Parathyroid adenoma (tissue), 2 donors: ENCODE results near the gene LCORL.
A peak's percentile ranks its signal among the peaks of the same experiment; 100 is the strongest.

ENCODE experiments used
- H2AFZ ChIP-seq: fragments of 300-600 bp; sonication (generic); one replicate; pipeline ENCODE4 v1.7.0; 2017; ENCODE audit warnings: antibody characterized with exemption, mild to moderate bottlenecking
- H3K27ac ChIP-seq: fragments of 300-600 bp; sonication (generic); one replicate; pipeline ENCODE4 v1.7.0; 2017
- H3K27me3 ChIP-seq: fragments of 300-600 bp; sonication (generic); one replicate; pipeline ENCODE4 v1.7.0; 2017; ENCODE audit warnings: low read length; ENCODE audit not compliant: control insufficient read depth, insufficient read depth
- H3K36me3 ChIP-seq: fragments of 300-600 bp; sonication (generic); one replicate; pipeline ENCODE4 v1.7.0; 2017; ENCODE audit warnings: low read length; ENCODE audit not compliant: control insufficient read depth, insufficient read depth
- H3K4me1 ChIP-seq: fragments of 300-600 bp; sonication (generic); one replicate; pipeline ENCODE4 v1.7.0; 2017; ENCODE audit warnings: control low read depth
- H3K4me2 ChIP-seq: fragments of 300-600 bp; sonication (generic); one replicate; pipeline ENCODE4 v1.7.0; 2017; ENCODE audit warnings: low read length
- H3K4me3 ChIP-seq: fragments of 300-600 bp; sonication (generic); one replicate; pipeline ENCODE4 v1.7.0; 2017; ENCODE audit warnings: low read depth, low read length
- H3K79me2 ChIP-seq: fragments of 300-600 bp; sonication (generic); one replicate; pipeline ENCODE4 v1.7.0; 2017; ENCODE audit warnings: control low read depth
- H3K9ac ChIP-seq: fragments of 300-600 bp; sonication (generic); one replicate; pipeline ENCODE4 v1.7.0; 2017; ENCODE audit warnings: mild to moderate bottlenecking
- H3K9me3 ChIP-seq: fragments of 300-600 bp; sonication (generic); one replicate; pipeline ENCODE4 v1.7.0; 2017; ENCODE audit warnings: low read length; ENCODE audit not compliant: control insufficient read depth
- CTCF ChIP-seq: fragments of 300-600 bp; sonication (generic); IDR thresholded peaks from one replicate; pipeline ENCODE4 v1.7.0; 2017; ENCODE audit warnings: antibody characterized with exemption, mild to moderate bottlenecking
- donor health status: primary hyperparathyroidism.

The LCORL gene

GRCh38 chr4:18021720-18022571 is at the start of gene LCORL:
LCORL (minus strand) TSS chr4:18021755; CDS start chr4:18021751, 4 bp downstream.
- Histone ChIP-seq H3K4me2 (peak within 1 kb of the TSS; percentile 72), H3K27me3 (no peaks in the 10 kb centered on the region), H3K9me3 (no peaks in the 10 kb centered on the region), H3K27ac (peak within 1 kb of the TSS; percentile 79), H3K4me3 (peak within 1 kb of the TSS; percentile 76), H3K4me1 (no peaks in the 10 kb centered on the region), H3K79me2 (peaks cover 4% of the 10 kb centered on the region), H3K9ac (peak within 1 kb of the TSS; percentile 46), H3K36me3 (no peaks in the 10 kb centered on the region), H2AFZ (peak within 1 kb of the TSS; percentile 93)
- TF ChIP-seq CTCF: peak; percentile 12

- H3K4me1 ChIP-seq: no peaks in the 10 kb centered on the region
These were observed 48.3 kb upstream of the LCORL start for GRCh38 chr4:18069810-18070209.

GRCh38 chr4:18067031-18067430 is 45.5 kb upstream of the LCORL start:
- no peaks in the 10 kb centered on the region for H3K27me3 ChIP-seq
- H3K27ac ChIP-seq: no peak overlapping the region
- H2AFZ ChIP-seq: no peak overlapping the region
- no peaks in the 10 kb centered on the region for H3K79me2 ChIP-seq
- no peaks in the 10 kb centered on the region for H3K4me1 ChIP-seq
- TF ChIP-seq CTCF: no peak
- H3K9me3 ChIP-seq: no peaks in the 10 kb centered on the region
- no peak overlapping the region for H3K4me2 ChIP-seq
- no peaks in the 10 kb centered on the region for H3K36me3 ChIP-seq
- H3K9ac ChIP-seq: no peak overlapping the region
- no peak overlapping the region for H3K4me3 ChIP-seq

More at GRCh38 chr4:18069810-18070209, 48.3 kb upstream of the LCORL start:
- no peak overlapping the region for H3K4me2 ChIP-seq
- H3K9me3 ChIP-seq: no peaks in the 10 kb centered on the region
- H3K27me3 ChIP-seq: no peaks in the 10 kb centered on the region
- no peaks in the 10 kb centered on the region for H3K36me3 ChIP-seq
- no peak overlapping the region for H3K27ac ChIP-seq
- H3K79me2 ChIP-seq: no peaks in the 10 kb centered on the region
- no peak overlapping the region for H3K4me3 ChIP-seq
- no peak overlapping the region for H2AFZ ChIP-seq
- TF ChIP-seq CTCF: no peak
- no peak overlapping the region for H3K9ac ChIP-seq

GRCh38 chr4:18063079-18063478 is 41.5 kb upstream of the LCORL start:
- Histone ChIP-seq H3K4me2 (no peak overlapping the region), H3K4me3 (no peak overlapping the region), H3K9me3 (no peaks in the 10 kb centered on the region), H3K9ac (no peak overlapping the region), H2AFZ (no peak overlapping the region), H3K27ac (no peak overlapping the region), H3K27me3 (no peaks in the 10 kb centered on the region), H3K4me1 (no peaks in the 10 kb centered on the region), H3K79me2 (no peaks in the 10 kb centered on the region), H3K36me3 (no peaks in the 10 kb centered on the region)
- no peak for TF ChIP-seq CTCF
